ENCODE results near the gene MS4A4A.

Gene MS4A4A

GRCh38 chr11:60349990-60350389 lies 69.5 kb downstream of the MS4A4A start:
- DNase-seq = no peak

- DNase-seq = no peak
Measured at GRCh38 chr11:60357771-60358170, 77.3 kb downstream of the MS4A4A start.
